Measurements from ENCODE around the gene MAPKAP1.
A peak's percentile ranks its signal among the peaks of the same experiment; 100 is the strongest.

The MAPKAP1 gene

GRCh38 chr9:125674981-125675973 lies 31.7 kb downstream of the MAPKAP1 start:
- peak; percentile 90 for DNase-seq (ENCODE audit: low read depth)

GRCh38 chr9:125672876-125673275 lies 34.1 kb downstream of the MAPKAP1 start:
- DNase-seq (ENCODE audit: low read depth): no peak

GRCh38 chr9:125663127-125663526 lies 43.9 kb downstream of the MAPKAP1 start:
- DNase-seq (ENCODE audit: low read depth): peak; percentile 76

GRCh38 chr9:125660557-125660956 lies 46.5 kb downstream of the MAPKAP1 start:
- DNase-seq (ENCODE audit: low read depth): no peak

GRCh38 chr9:125659954-125660353 lies 47.1 kb downstream of the MAPKAP1 start:
- DNase-seq (ENCODE audit: low read depth): peak; percentile 91

- DNase-seq (ENCODE audit: low read depth): peak; percentile 53
Measured at GRCh38 chr9:125659201-125659840, 47.7 kb downstream of the MAPKAP1 start.

GRCh38 chr9:125656560-125656959 lies 50.4 kb downstream of the MAPKAP1 start:
- no peak for DNase-seq (ENCODE audit: low read depth)

GRCh38 chr9:125655691-125656410 lies 51.2 kb downstream of the MAPKAP1 start:
- DNase-seq (ENCODE audit: low read depth): peak; percentile 91

- peak; percentile 36 for DNase-seq (ENCODE audit: low read depth)
Measured at GRCh38 chr9:125655066-125655633, 51.9 kb downstream of the MAPKAP1 start.

GRCh38 chr9:125654121-125654520 lies 52.9 kb downstream of the MAPKAP1 start:
- no peak for DNase-seq (ENCODE audit: low read depth)

- DNase-seq (ENCODE audit: low read depth): no peak
Measured at GRCh38 chr9:125653325-125653724, 53.7 kb downstream of the MAPKAP1 start.

GRCh38 chr9:125652759-125653158 lies 54.2 kb downstream of the MAPKAP1 start:
- DNase-seq (ENCODE audit: low read depth): no peak

GRCh38 chr9:125652233-125652594 lies 54.8 kb downstream of the MAPKAP1 start:
- DNase-seq (ENCODE audit: low read depth): no peak

- no peak for DNase-seq (ENCODE audit: low read depth)
Measured at GRCh38 chr9:125651576-125652232, 55.3 kb downstream of the MAPKAP1 start.

GRCh38 chr9:125650271-125650737 lies 56.7 kb downstream of the MAPKAP1 start:
- peak; percentile 78 for DNase-seq (ENCODE audit: low read depth)

- DNase-seq (ENCODE audit: low read depth): no peak
Measured at GRCh38 chr9:125649826-125650225, 57.2 kb downstream of the MAPKAP1 start.

- DNase-seq (ENCODE audit: low read depth): peak; percentile 95
Measured at GRCh38 chr9:125649315-125649714, 57.7 kb downstream of the MAPKAP1 start.

GRCh38 chr9:125648294-125648693 lies 58.7 kb downstream of the MAPKAP1 start:
- no peak for DNase-seq (ENCODE audit: low read depth)

GRCh38 chr9:125646621-125647100 lies 60.3 kb downstream of the MAPKAP1 start:
- no peak for DNase-seq (ENCODE audit: low read depth)

GRCh38 chr9:125646217-125646616 lies 60.8 kb downstream of the MAPKAP1 start:
- DNase-seq (ENCODE audit: low read depth): peak; percentile 60

GRCh38 chr9:125644819-125645507 lies 62.0 kb downstream of the MAPKAP1 start:
- no peak for DNase-seq (ENCODE audit: low read depth)

All from EH (cell line).